Stimulated activated CD4-positive, alpha-beta T cell treated with anti-CD3 and anti-CD28 coated beads, TNF-alpha, amount 100 ng/mL, for 4 hours (primary cell): ENCODE data around the gene CAP1.
A peak's percentile ranks its signal among the peaks of the same experiment; 100 is the strongest.
"Not testable (repeated sequence)": the region's sequence is repeated elsewhere in the genome, so short reads cannot be mapped to it uniquely, and the experiment has no call there.

Experiments used
- DNase-seq, 3 experiments: peaks; one replicate each; pipeline ENCODE4 v3.0.0-alpha.2; 2020; ENCODE audit warnings: low read depth in 3 of 3

Gene CAP1

GRCh38 chr1:40040511-40041465, at the start of gene CAP1:
CAP1 (plus strand) TSS chr1:40040729; CDS start chr1:40059347, 18,618 bp downstream.
- DNase-seq, result peak; percentile 99 to 100 (median 99)

- DNase-seq, result no peak
Measured at GRCh38 chr1:39992234-39992633, 48.3 kb upstream of the CAP1 start.

GRCh38 chr1:39992888-39993287, 47.6 kb upstream of the CAP1 start:
- no peak for DNase-seq

- DNase-seq, result no peak
Measured at GRCh38 chr1:39995973-39996393, 44.5 kb upstream of the CAP1 start.

- no peak for DNase-seq
Measured at GRCh38 chr1:39996396-39997004, 44.0 kb upstream of the CAP1 start.

- no peak for DNase-seq
Measured at GRCh38 chr1:40001456-40001855, 39.1 kb upstream of the CAP1 start.

- no peak for DNase-seq
Measured at GRCh38 chr1:40003156-40004093, 37.1 kb upstream of the CAP1 start.

- DNase-seq, result no peak
Measured at GRCh38 chr1:40004857-40005256, 35.7 kb upstream of the CAP1 start.

- DNase-seq, result not testable (repeated sequence)
Measured at GRCh38 chr1:40007481-40008034, 33.0 kb upstream of the CAP1 start.

- no peak for DNase-seq
Measured at GRCh38 chr1:40011198-40011597, 29.3 kb upstream of the CAP1 start.

GRCh38 chr1:40014253-40014706, 26.2 kb upstream of the CAP1 start:
- no peak for DNase-seq

- DNase-seq, result no peak
Measured at GRCh38 chr1:40014812-40015594, 25.5 kb upstream of the CAP1 start.

- no peak for DNase-seq
Measured at GRCh38 chr1:40017951-40018575, 22.5 kb upstream of the CAP1 start.

GRCh38 chr1:40020447-40021085, 20.0 kb upstream of the CAP1 start:
- DNase-seq, result no peak

- DNase-seq, result no peak
Measured at GRCh38 chr1:40023379-40023944, 17.1 kb upstream of the CAP1 start.

GRCh38 chr1:40024671-40025070, 15.9 kb upstream of the CAP1 start:
- DNase-seq, result no peak

- no peak for DNase-seq
Measured at GRCh38 chr1:40027647-40028046, 12.9 kb upstream of the CAP1 start.

GRCh38 chr1:40029608-40030007, 10.9 kb upstream of the CAP1 start:
- no peak for DNase-seq

- no peak for DNase-seq
Measured at GRCh38 chr1:40030528-40031135, 9.9 kb upstream of the CAP1 start.
